ENCODE results near the gene CALML3. TPM values are rescaled to one million over a fixed set of nuclear protein-coding genes. Genes with fewer than 3 reads are reported as not detected.

CALML3 gene
- total and polyA plus RNA-seq, 2 donors (not counting 1 experiment from before 2014, with no cell fraction given) = not detected

GRCh38 chr10:5497289-5497688 is 27.5 kb upstream of the CALML3 start:
- no peaks in the 10 kb centered on the region for H4K20me1 ChIP-seq (ENCODE audit: control insufficient read depth, insufficient read depth, low read length, poor library complexity, severe bottlenecking)
- H3K4me2 ChIP-seq (replicated peaks; ENCODE audit: low read depth, low read length, poor library complexity, severe bottlenecking) = no peak overlapping the region
- Mint-ChIP-seq H3K27me3 (peaks cover 5% of the 10 kb centered on the region), H3K27ac (no peak overlapping the region), H3K4me3 (no peak overlapping the region), H3K4me1 (no peaks in the 10 kb centered on the region), H3K9me3 (ENCODE audit: insufficient read depth) (peaks cover 3% of the 10 kb centered on the region)
- 94% methylated on average over 6 of the region's 6 CpGs for WGBS (ENCODE audit: insufficient coverage)
- CTCF ChIA-PET = no interaction called here
- ATAC-seq (ENCODE audit: low read depth) = no peak
- no peaks in the 10 kb centered on the region for H3K36me3 ChIP-seq (replicated peaks in 1 of 2; ENCODE audit: control extremely low read depth in 1 of 2, control insufficient read depth in 1 of 2, extremely low read depth in 1 of 2, insufficient read depth in 2 of 2, low read length in 1 of 2)
- H3K9ac ChIP-seq (ENCODE audit: low read length) = no peak overlapping the region
- H3K9me3 ChIP-seq (ENCODE audit: control extremely low read depth in 1 of 3, control insufficient read depth in 2 of 3, insufficient read depth in 1 of 3, low read length in 2 of 3) = peaks cover 0 to 9% (median 2%) of the 10 kb centered on the region in 3 donors
- no peak for TF ChIP-seq EZH2 (IDR thresholded peaks at IDR 0.05; ENCODE audit: borderline replicate concordance, insufficient read depth, low read depth, low read length, poor library complexity, severe bottlenecking)
- no peak overlapping the region for H3K27ac ChIP-seq (ENCODE audit: low read length in 2 of 2)
- no peak for DNase-seq
- H2AFZ ChIP-seq (ENCODE audit: insufficient read depth, low read depth, low read length, poor library complexity, severe bottlenecking) = no peak overlapping the region
- no peak overlapping the region for H3K4me3 ChIP-seq (ENCODE audit: control extremely low read depth in 1 of 5, extremely low read depth in 1 of 5, insufficient read depth in 1 of 5, low read depth in 2 of 5, low read length in 4 of 5)
- POLR2A ChIA-PET = no interaction called here
- intact Hi-C loops (cut with micrococcal nuclease) = no loop called here
- no peaks in the 10 kb centered on the region for H3K4me1 ChIP-seq (ENCODE audit: control insufficient read depth in 2 of 2, insufficient read depth in 2 of 2, low read length in 2 of 2)
- H3K79me2 ChIP-seq (ENCODE audit: control insufficient read depth, insufficient read depth, low read length) = no peaks in the 10 kb centered on the region
- H3K27me3 ChIP-seq (replicated peaks in 1 of 4; ENCODE audit: control extremely low read depth in 1 of 4, control insufficient read depth in 3 of 4, insufficient read depth in 4 of 4, low read length in 3 of 4) = peaks cover 0 to 2% (median 0%) of the 10 kb centered on the region in 4 experiments

- Histone ChIP-seq H3K4me1 (ENCODE audit: control insufficient read depth in 2 of 2, insufficient read depth in 2 of 2, low read length in 2 of 2) (no peaks in the 10 kb centered on the region), H4K20me1 (ENCODE audit: control insufficient read depth, insufficient read depth, low read length, poor library complexity, severe bottlenecking) (no peaks in the 10 kb centered on the region), H3K9me3 (ENCODE audit: control extremely low read depth in 1 of 3, control insufficient read depth in 2 of 3, insufficient read depth in 1 of 3, low read length in 2 of 3) (peaks cover 0 to under 1% (median 0%) of the 10 kb centered on the region in 3 donors), H3K4me3 (ENCODE audit: control extremely low read depth in 1 of 5, extremely low read depth in 1 of 5, insufficient read depth in 1 of 5, low read depth in 2 of 5, low read length in 4 of 5) (no peak overlapping the region), H3K27me3 (replicated peaks in 1 of 4; ENCODE audit: control extremely low read depth in 1 of 4, control insufficient read depth in 3 of 4, insufficient read depth in 4 of 4, low read length in 3 of 4) (peaks cover 0 to 2% (median 0%) of the 10 kb centered on the region in 4 experiments), H2AFZ (ENCODE audit: insufficient read depth, low read depth, low read length, poor library complexity, severe bottlenecking) (no peak overlapping the region), H3K27ac (ENCODE audit: low read length in 2 of 2) (no peak overlapping the region), H3K9ac (ENCODE audit: low read length) (no peak overlapping the region), H3K4me2 (replicated peaks; ENCODE audit: low read depth, low read length, poor library complexity, severe bottlenecking) (no peak overlapping the region), H3K79me2 (ENCODE audit: control insufficient read depth, insufficient read depth, low read length) (no peaks in the 10 kb centered on the region), H3K36me3 (replicated peaks in 1 of 2; ENCODE audit: control extremely low read depth in 1 of 2, control insufficient read depth in 1 of 2, extremely low read depth in 1 of 2, insufficient read depth in 2 of 2, low read length in 1 of 2) (no peaks in the 10 kb centered on the region)
- intact Hi-C loops (cut with micrococcal nuclease) = no loop called here
- H3K4me3 Mint-ChIP-seq = no peak overlapping the region
- no peaks in the 10 kb centered on the region for H3K4me1 Mint-ChIP-seq
- ChIA-PET POLR2A (no interaction called here), CTCF (no interaction called here)
- H3K27ac Mint-ChIP-seq = no peak overlapping the region
- 90% methylated on average over 11 of the region's 19 CpGs for WGBS (ENCODE audit: insufficient coverage)
- no peak for DNase-seq
- H3K9me3 Mint-ChIP-seq (ENCODE audit: insufficient read depth) = no peaks in the 10 kb centered on the region
- peaks cover 6% of the 10 kb centered on the region for H3K27me3 Mint-ChIP-seq
- no peak for ATAC-seq (ENCODE audit: low read depth)
- no peak for TF ChIP-seq EZH2 (IDR thresholded peaks at IDR 0.05; ENCODE audit: borderline replicate concordance, insufficient read depth, low read depth, low read length, poor library complexity, severe bottlenecking)
- TF ChIP-seq, protein P1, sequence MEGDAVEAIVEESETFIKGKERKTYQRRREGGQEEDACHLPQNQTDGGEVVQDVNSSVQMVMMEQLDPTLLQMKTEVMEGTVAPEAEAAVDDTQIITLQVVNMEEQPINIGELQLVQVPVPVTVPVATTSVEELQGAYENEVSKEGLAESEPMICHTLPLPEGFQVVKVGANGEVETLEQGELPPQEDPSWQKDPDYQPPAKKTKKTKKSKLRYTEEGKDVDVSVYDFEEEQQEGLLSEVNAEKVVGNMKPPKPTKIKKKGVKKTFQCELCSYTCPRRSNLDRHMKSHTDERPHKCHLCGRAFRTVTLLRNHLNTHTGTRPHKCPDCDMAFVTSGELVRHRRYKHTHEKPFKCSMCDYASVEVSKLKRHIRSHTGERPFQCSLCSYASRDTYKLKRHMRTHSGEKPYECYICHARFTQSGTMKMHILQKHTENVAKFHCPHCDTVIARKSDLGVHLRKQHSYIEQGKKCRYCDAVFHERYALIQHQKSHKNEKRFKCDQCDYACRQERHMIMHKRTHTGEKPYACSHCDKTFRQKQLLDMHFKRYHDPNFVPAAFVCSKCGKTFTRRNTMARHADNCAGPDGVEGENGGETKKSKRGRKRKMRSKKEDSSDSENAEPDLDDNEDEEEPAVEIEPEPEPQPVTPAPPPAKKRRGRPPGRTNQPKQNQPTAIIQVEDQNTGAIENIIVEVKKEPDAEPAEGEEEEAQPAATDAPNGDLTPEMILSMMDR (IDR thresholded peaks at IDR 0.05) = no peak
Observed at GRCh38 chr10:5497948-5498730, 26.6 kb upstream of the CALML3 start.

Measured in B cell (primary cell).